Endothelial cell of umbilical vein (primary cell): Measurements from ENCODE around the gene SH3BP4. TPM values are rescaled to one million over a fixed set of nuclear protein-coding genes. Genes with fewer than 3 reads are reported as not detected.

Experiments used
- BruUV-seq: library from RNA; stranded (reverse); fragments of 400-500 nt; replicated peaks from 2 replicates; lab custom pipeline; 2021; lab: Mats Ljungman, UMichigan
- CTCF ChIA-PET: fragments of 300-600, 350-600 bp; sonication (Branson Sonifier 250); formaldehyde crosslinking; loops from one replicate; lab custom pipeline; 2021; ENCODE audit warnings: antibody characterized with exemption, inconsistent platforms; lab: Charles Lee
- POLR2A ChIA-PET: fragments of 300-600, 350-600 bp; sonication (Branson Sonifier 250); formaldehyde crosslinking; loops from one replicate; lab custom pipeline; 2021; ENCODE audit warnings: antibody characterized with exemption, inconsistent platforms; lab: Charles Lee
- DNase-seq: peaks from one replicate; pipeline ENCODE4 v3.0.0-alpha.2; 2011; ENCODE audit warnings: low read depth, low spot score
- FAIRE-seq: peaks from 2 replicates; lab custom pipeline; 2011; peaks lifted over from hg19 to GRCh38; lab: Jason Lieb, UNC
- H2AFZ ChIP-seq: 2 replicates; pipeline ENCODE4 v1.6.0; 2012; ENCODE audit warnings: low read depth, low read length, control low read depth, inconsistent platforms
- H3K27ac ChIP-seq: 2 replicates; pipeline ENCODE4 v1.5.1; 2011; ENCODE audit warnings: low read depth, mild to moderate bottlenecking, control low read depth, low read length, moderate library complexity; ENCODE audit not compliant: insufficient read depth
- H3K27me3 ChIP-seq, 2 experiments: 2 replicates each; pipeline versions ENCODE4 v1.6.0 to v1.6.1; 2011; ENCODE audit warnings: low read length in 2 of 2, mixed read lengths in 1 of 2; ENCODE audit not compliant: control insufficient read depth in 2 of 2, insufficient read depth in 2 of 2
- H3K36me3 ChIP-seq, 2 experiments: 2 replicates in 1 of 2; 3 replicates in 1 of 2; pipeline ENCODE4 v1.5.1; 2011; ENCODE audit warnings: low read length in 2 of 2, mild to moderate bottlenecking in 1 of 2, moderate library complexity in 1 of 2; ENCODE audit not compliant: control insufficient read depth in 2 of 2, insufficient read depth in 2 of 2; ENCODE audit errors: extremely low read depth in 1 of 2
- H3K4me1 ChIP-seq: 3 replicates; pipeline ENCODE4 v1.5.1; 2011; ENCODE audit warnings: mild to moderate bottlenecking, low read length; ENCODE audit not compliant: control insufficient read depth, insufficient read depth; ENCODE audit errors: extremely low read depth
- H3K4me2 ChIP-seq: 2 replicates; pipeline ENCODE4 v1.6.1; 2011; ENCODE audit warnings: low read length, control low read depth, mixed read lengths; ENCODE audit not compliant: insufficient read depth
- H3K4me3 ChIP-seq, 3 experiments: fragments of 200-600 bp in 1 of 3; sonication (generic), shearing (Covaris generic) in 1 of 3; replicated peaks in 1 of 3; 2 replicates each; pipeline ENCODE4 v1.5.1; 2011 to 2016; ENCODE audit warnings: control low read depth in 3 of 3, low read length in 3 of 3, mild to moderate bottlenecking in 2 of 3, inconsistent platforms in 1 of 3, low read depth in 1 of 3, moderate library complexity in 1 of 3; ENCODE audit not compliant: insufficient read depth in 1 of 3
- H3K79me2 ChIP-seq: 2 replicates; pipeline ENCODE4 v1.6.0; 2012; ENCODE audit warnings: low read length, inconsistent platforms; ENCODE audit not compliant: control insufficient read depth, insufficient read depth
- H3K9ac ChIP-seq: replicated peaks from 2 replicates; pipeline ENCODE3; 2011; ENCODE audit warnings: low read length, control low read depth; ENCODE audit not compliant: insufficient read depth; ENCODE audit errors: extremely low read depth
- H3K9me1 ChIP-seq: replicated peaks from 3 replicates; pipeline ENCODE4 v1.6.0; 2011; ENCODE audit warnings: mild to moderate bottlenecking, low read length; ENCODE audit not compliant: control insufficient read depth, insufficient read depth; ENCODE audit errors: extremely low read depth
- H3K9me3 ChIP-seq: replicated peaks from 2 replicates; pipeline ENCODE4 v1.5.1; 2012; ENCODE audit warnings: low read length, inconsistent platforms; ENCODE audit not compliant: control insufficient read depth, insufficient read depth
- H4K20me1 ChIP-seq: replicated peaks from 2 replicates; pipeline ENCODE3; 2011; ENCODE audit warnings: mild to moderate bottlenecking, low read length; ENCODE audit not compliant: control insufficient read depth, insufficient read depth; ENCODE audit errors: extremely low read depth
- CTCF ChIP-seq, 2 donors: IDR thresholded peaks; 1 replicate in 1 of 2; 2 replicates in 1 of 2; pipeline ENCODE4 v1.5.1; 2011; ENCODE audit warnings: low read length in 2 of 2, mild to moderate bottlenecking in 2 of 2, moderate library complexity in 2 of 2, control low read depth in 1 of 2, inconsistent platforms in 1 of 2, low read depth in 1 of 2; ENCODE audit not compliant: insufficient read depth in 1 of 2; ENCODE audit errors: extremely low read depth in 1 of 2
- EZH2 ChIP-seq: IDR thresholded peaks from 2 replicates; pipeline ENCODE4 v1.6.1; 2012; ENCODE audit warnings: borderline replicate concordance, low read depth, mild to moderate bottlenecking, moderate library complexity, low read length, inconsistent platforms; ENCODE audit not compliant: severe bottlenecking
- JUN ChIP-seq: IDR thresholded peaks from 2 replicates; pipeline ENCODE4 v1.6.1; 2011; ENCODE audit warnings: borderline replicate concordance, low read depth; ENCODE audit not compliant: insufficient read length, insufficient read depth
- MAX ChIP-seq: IDR thresholded peaks from 2 replicates; pipeline ENCODE4 v1.6.1; 2011; ENCODE audit not compliant: insufficient read depth, insufficient read length
- MYC ChIP-seq: IDR thresholded peaks from one replicate; pipeline ENCODE4 v1.6.1; 2011; ENCODE audit warnings: mild to moderate bottlenecking, low read depth, low read length
- POLR2A ChIP-seq: IDR thresholded peaks from 2 replicates; pipeline ENCODE4 v1.6.1; 2012; ENCODE audit warnings: low read depth, mild to moderate bottlenecking, control low read depth, low read length
- POLR2AphosphoS5 ChIP-seq: IDR thresholded peaks from 2 replicates; pipeline ENCODE4 v1.6.1; 2012; ENCODE audit warnings: low read depth, mild to moderate bottlenecking, control low read depth, low read length, moderate library complexity; ENCODE audit not compliant: insufficient read depth
- dilution Hi-C: fragments of 300-500 bp; cut with MboI; formaldehyde crosslinking; loops from one replicate; pipeline ENCODE4 v1.15.0; 2019; ENCODE audit warnings: low sequenced_read_pairs; ENCODE audit not compliant: extremely low pct_ligation_motif_present
- intact Hi-C: fragments of 100-400 bp; cut with micrococcal nuclease; formaldehyde crosslinking; loops from one replicate; pipeline ENCODE4 v1.10.0; 2022
- polyA plus RNA-seq, 4 experiments: library from polyadenylated mRNA; depleted of rRNA in 3 of 4; stranded (reverse) in 3 of 4; unstranded in 1 of 4; fragments of >200 nt; gene quantifications; 2 replicates each; pipeline versions ENCODE4 v1.2.1 to v1.2.3, GENCODE V29; 2011 to 2012; ENCODE audit warnings: missing spikeins in 1 of 4
- total RNA-seq: library from RNA; stranded (reverse); gene quantifications from 2 replicates; pipeline ENCODE4 v1.2.3, GENCODE V29; 2021

The SH3BP4 gene
- total and polyA plus RNA-seq, 2 donors (not counting 3 experiments of a cell fraction or from before 2014, with no cell fraction given) = 85.2 to 100.0 TPM

- Histone ChIP-seq H3K27me3 (no peaks in the 10 kb centered on the region), H3K36me3 (peaks cover 0 to 6% of the 10 kb centered on the region in 2 experiments), H4K20me1 (no peaks in the 10 kb centered on the region), H3K9ac (peak overlapping the region; percentile 64), H3K79me2 (peaks cover 93% of the 10 kb centered on the region), H2AFZ (no peak overlapping the region), H3K27ac (peak overlapping the region; percentile 84), H3K4me1 (peaks cover 41% of the 10 kb centered on the region), H3K4me2 (peak overlapping the region; percentile 46), H3K4me3 (no peak overlapping the region), H3K9me1 (no peaks in the 10 kb centered on the region), H3K9me3 (no peaks in the 10 kb centered on the region)
- no peak for TF ChIP-seq MYC
- TF ChIP-seq POLR2A = no peak
- TF ChIP-seq EZH2 = no peak
- TF ChIP-seq POLR2AphosphoS5 = peak; percentile 35
- TF ChIP-seq MAX = no peak
- TF ChIP-seq JUN = no peak
- TF ChIP-seq CTCF (IDR thresholded peaks at IDR 0.05; ENCODE audit: extremely low read depth in 1 of 2, insufficient read depth in 1 of 2, low read depth in 1 of 2, low read length in 2 of 2) = no peak
- DNase-seq (peak; percentile 43), FAIRE-seq (peak; percentile 75)
- no TSS peak for BruUV-seq
- ChIA-PET CTCF (interaction anchor here (0.9 to 1.5 kb wide), 5 partner anchors 11 to 424 kb away, joined by 3 to 6 read pairs (median 3); no protein-coding TSS in a partner anchor), POLR2A (interaction anchor here (3.5 kb wide), 1 partner anchor 12 kb away, joined by 21 read pairs; no protein-coding TSS in a partner anchor)
- intact Hi-C loops = loop anchor here (1.0 kb wide), 2 partner anchors 9 to 12 kb away; no protein-coding TSS in a partner anchor
- dilution Hi-C loops = no loop called here
These were observed 17.7 kb downstream of the SH3BP4 start for GRCh38 chr2:234969306-234970098.
